Natural killer cell treated with Interleukin-12 subunit alpha and Interleukin-12 subunit beta and Interleukin-15 and Interleukin-18, amount 100 ng/mL, for 72 hours (primary cell): ENCODE results near the gene FUT3. TPM values are rescaled to one million over a fixed set of nuclear protein-coding genes. Genes with fewer than 3 reads are reported as not detected.
A peak's percentile ranks its signal among the peaks of the same experiment; 100 is the strongest.

ENCODE experiments used
- ATAC-seq, 2 donors: fragments of 150-1000 bp; cut with Tn5 transposase in 1 of 2; sonication (Bioruptor Pico), chemical (Tn5 transposase) in 1 of 2; 2 replicates each; pipeline ENCODE4 v1.10.0; 2021
- DNase-seq: peaks from one replicate; pipeline ENCODE4 v3.0.0; 2022; ENCODE audit warnings: low spot score
- H3K27ac Mint-ChIP-seq, 2 donors: 1 replicate in 1 of 2; 2 replicates in 1 of 2; pipeline ENCODE4 v1.8.0; 2022; ENCODE audit warnings: mixed read lengths in 2 of 2, mild to moderate bottlenecking in 1 of 2, moderate library complexity in 1 of 2
- H3K27me3 Mint-ChIP-seq, 2 donors: 1 replicate in 1 of 2; 2 replicates in 1 of 2; pipeline ENCODE4 v1.8.0; 2022; ENCODE audit warnings: mixed read lengths in 2 of 2
- H3K36me3 Mint-ChIP-seq: one replicate; pipeline ENCODE4 v1.8.0; 2022; ENCODE audit warnings: mixed read lengths
- H3K4me1 Mint-ChIP-seq, 2 donors: 1 replicate in 1 of 2; 2 replicates in 1 of 2; pipeline ENCODE4 v1.8.0; 2022; ENCODE audit warnings: low read depth in 2 of 2, mixed read lengths in 2 of 2, mild to moderate bottlenecking in 1 of 2
- H3K4me3 Mint-ChIP-seq: one replicate; pipeline ENCODE4 v1.8.0; 2022; ENCODE audit warnings: mixed read lengths
- H3K9me3 Mint-ChIP-seq: 2 replicates; pipeline ENCODE4 v1.8.0; 2022; ENCODE audit warnings: mixed read lengths
- total RNA-seq, 2 donors: library from RNA; stranded (reverse); gene quantifications; one replicate each; pipeline ENCODE4 v1.2.3, GENCODE V29; 2022

The FUT3 gene
- not detected for total RNA-seq

DNA sequence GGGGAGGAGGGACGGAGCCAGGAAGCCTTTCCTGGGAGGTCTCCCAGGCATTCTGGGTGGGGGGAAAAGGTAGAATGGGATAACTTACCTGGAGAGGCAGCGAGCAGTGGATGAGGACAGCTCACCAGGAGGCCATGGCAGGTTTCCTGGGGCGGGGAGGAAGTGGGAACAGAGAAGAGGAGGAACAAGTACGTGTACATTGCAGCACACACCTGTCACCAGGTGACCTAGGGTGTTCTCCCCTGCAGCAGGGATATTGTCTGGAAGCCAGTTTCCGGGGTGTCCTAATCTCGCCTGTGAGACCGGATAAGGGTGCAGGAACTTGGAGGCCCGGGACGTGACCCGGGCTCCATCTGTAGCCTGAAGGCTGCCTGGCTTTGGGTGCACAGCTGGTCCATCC, at the start of gene FUT3:
Gene FUT3 (minus strand): TSS at position 148 of the 400 bp plus-strand sequence.
- Mint-ChIP-seq H3K9me3 (no peaks in the 10 kb centered on the region), H3K27me3 (no peaks in the 10 kb centered on the region), H3K27ac (no peak within 1 kb of the TSS), H3K4me3 (no peak within 1 kb of the TSS), H3K4me1 (no peaks in the 10 kb centered on the region), H3K36me3 (no peaks in the 10 kb centered on the region)
- ATAC-seq: no peak
- DNase-seq: no peak

DNA sequence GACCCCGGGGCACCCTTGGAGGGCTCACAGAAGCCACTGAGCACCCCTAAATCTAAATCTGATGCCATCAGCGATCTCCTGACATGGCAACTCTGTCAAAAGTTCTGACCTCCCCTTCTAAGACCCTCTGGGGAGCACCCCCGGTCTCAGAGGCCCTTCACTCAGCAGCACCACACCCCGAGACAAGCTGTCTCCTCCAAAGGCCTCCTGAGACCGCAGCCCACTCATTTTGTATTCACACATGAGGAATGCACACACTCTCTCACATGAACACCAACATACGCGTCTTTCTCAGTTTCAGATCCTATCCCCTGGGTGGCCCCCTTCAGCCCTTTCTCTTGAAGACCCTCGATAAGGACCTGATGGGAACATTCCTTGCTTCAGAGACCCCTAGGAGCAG, 49.7 kb upstream of the FUT3 start:
- no peaks in the 10 kb centered on the region for H3K36me3 Mint-ChIP-seq
- H3K4me1 Mint-ChIP-seq: peaks cover 17 to 18% of the 10 kb centered on the region in 2 donors
- H3K27ac Mint-ChIP-seq: no peak overlapping the region
- ATAC-seq: no peak
- no peaks in the 10 kb centered on the region for H3K9me3 Mint-ChIP-seq
- DNase-seq: no peak
- H3K4me3 Mint-ChIP-seq: no peak overlapping the region
- H3K27me3 Mint-ChIP-seq: no peaks in the 10 kb centered on the region

DNA sequence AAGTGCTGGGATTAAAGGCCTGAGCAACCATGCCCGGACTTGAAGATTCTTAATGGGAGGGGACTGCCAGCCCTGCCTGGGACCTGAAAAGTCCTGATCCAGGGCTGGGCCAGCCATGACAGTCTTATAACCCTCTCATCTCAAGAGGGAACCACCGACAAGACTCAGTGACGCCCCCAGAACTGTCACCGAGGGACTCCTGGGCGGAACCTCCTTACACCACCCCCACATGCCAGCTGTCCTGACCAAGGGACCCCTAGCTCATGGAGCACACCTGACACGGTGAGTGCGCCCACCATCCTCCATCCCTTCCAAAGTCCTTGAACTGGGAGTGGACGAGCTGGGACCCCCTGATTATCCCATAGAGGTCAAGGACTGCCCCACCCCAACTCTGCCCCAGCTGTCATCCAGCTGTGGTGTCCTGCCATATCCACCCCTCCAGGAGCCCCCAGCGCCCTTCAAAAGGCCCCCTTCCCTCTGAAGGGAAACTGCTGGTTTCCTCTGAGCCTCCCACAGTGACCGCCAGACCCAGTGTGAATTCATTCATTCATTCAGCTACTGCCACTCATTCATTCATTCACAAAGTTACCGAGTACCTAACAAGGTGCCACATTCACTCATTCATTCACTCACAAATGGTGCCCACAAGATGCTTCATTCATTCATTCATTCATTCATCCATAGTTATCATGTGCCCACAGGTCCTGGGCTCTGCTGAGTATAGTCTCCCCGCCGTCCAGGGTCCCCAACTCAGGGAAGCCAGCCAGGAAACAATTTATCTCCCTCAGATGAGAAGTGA, 48.7 kb upstream of the FUT3 start:
- peaks cover 17 to 18% of the 10 kb centered on the region in 2 donors for H3K4me1 Mint-ChIP-seq
- H3K36me3 Mint-ChIP-seq: no peaks in the 10 kb centered on the region
- no peaks in the 10 kb centered on the region for H3K9me3 Mint-ChIP-seq
- H3K27me3 Mint-ChIP-seq: no peaks in the 10 kb centered on the region
- no peak for DNase-seq
- ATAC-seq: no peak
- no peak overlapping the region for H3K4me3 Mint-ChIP-seq
- no peak overlapping the region for H3K27ac Mint-ChIP-seq

DNA sequence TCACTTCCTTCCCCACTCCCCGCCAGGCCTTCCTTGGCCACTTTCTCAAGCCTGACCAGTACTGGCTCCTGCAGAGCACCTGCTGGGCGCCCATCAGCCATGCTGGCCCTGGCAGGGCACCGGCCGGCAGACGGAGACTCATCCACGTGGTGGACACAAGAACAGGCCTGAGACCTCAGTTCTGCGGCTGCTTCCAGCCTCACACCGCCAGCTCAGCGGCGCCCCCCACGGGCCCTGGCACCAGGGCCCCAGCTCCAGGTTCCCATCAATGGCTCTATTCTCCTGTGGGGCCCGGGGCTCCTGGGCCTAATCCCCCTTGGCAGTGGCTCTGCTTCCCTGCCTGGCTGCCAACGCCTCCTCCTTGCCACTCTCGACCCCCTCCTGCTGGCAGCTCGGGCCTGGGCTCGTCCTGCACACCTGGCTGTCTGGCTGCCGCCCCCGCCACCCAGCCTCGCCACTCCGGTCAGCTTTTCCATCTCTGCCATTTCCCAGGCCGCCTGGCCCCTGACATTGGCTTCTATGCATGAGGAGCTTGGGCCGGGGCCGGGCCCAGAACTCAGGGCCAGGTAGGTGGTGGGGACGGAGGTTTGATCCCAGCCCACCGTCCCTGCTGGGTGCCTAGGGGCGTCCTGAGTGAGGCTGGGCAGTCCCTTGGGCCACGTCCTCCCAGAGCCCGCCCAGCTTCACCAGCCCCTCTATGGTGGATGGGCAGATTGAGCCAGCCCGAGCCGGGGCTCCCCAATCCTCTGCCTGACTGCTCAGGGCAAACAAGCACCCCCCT, 46.1 kb upstream of the FUT3 start:
- Mint-ChIP-seq H3K9me3 (no peaks in the 10 kb centered on the region), H3K36me3 (no peaks in the 10 kb centered on the region), H3K27ac (no peak overlapping the region), H3K27me3 (no peaks in the 10 kb centered on the region), H3K4me3 (no peak overlapping the region), H3K4me1 (peaks cover 5 to 8% of the 10 kb centered on the region in 2 donors)
- ATAC-seq (peak in 1 of 2 donors; percentile 7), DNase-seq (no peak)

DNA sequence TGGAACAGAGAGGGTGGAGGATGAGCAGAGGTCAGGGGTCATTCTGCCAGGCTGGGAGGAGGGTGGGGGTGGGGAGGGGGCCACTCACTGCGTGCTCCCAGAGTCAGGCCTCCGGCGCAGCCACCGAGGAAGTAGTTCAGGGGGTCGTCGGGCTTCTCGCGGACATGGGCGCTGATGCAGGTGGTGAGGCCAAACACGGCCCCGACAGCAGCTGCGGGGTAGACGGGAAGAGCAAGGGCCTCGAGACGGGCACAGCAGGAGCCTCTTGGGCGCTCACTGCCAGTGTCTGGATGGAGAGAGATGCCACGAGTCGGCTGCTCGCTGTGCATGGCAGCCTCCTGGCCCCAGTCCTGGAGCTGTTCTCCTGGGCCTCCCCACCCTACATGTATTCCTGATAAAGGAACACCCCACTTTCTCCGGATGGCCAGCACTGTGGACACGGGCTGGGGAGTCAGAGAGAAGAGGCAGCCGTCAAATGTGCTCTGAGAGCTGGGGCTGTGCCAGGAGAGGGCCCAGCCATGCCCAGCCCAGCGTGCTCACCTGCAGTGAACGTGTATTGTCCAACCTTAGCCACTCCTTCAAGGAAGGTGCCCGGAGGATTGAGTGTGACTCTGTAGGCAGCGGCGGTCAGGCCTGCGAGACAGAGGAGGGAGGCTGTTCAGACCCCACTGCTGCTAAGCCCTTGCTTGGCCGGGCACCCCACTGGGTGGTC, 45.3 kb upstream of the FUT3 start:
- Mint-ChIP-seq H3K9me3 (no peaks in the 10 kb centered on the region), H3K27ac (no peak overlapping the region), H3K4me3 (no peak overlapping the region), H3K4me1 (peaks cover 5 to 11% of the 10 kb centered on the region in 2 donors), H3K36me3 (no peaks in the 10 kb centered on the region), H3K27me3 (no peaks in the 10 kb centered on the region)
- DNase-seq (no peak), ATAC-seq (no peak)

DNA sequence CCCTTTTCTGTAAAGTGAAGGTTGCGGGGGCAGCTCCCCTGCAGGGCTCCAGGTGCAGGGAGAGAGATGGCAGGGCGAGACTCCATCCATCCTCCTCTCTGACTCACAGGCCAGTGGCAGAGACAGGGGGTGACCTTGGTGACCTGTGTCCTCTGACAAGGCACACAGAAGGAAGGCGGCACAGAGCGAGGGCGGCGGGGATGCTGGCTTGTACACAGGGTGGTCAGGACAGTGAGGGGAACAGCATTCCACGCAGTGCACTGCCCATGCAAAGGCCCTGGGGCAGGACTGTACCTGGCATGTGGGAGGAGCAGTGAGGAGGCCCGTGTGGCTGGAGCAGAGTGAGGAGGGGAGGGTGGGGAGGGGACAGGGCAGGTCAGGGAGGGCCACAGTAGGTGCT, 44.6 kb upstream of the FUT3 start:
- H3K9me3 Mint-ChIP-seq: no peaks in the 10 kb centered on the region
- no peaks in the 10 kb centered on the region for H3K27me3 Mint-ChIP-seq
- H3K4me3 Mint-ChIP-seq: no peak overlapping the region
- ATAC-seq (no peak), DNase-seq (no peak)
- H3K36me3 Mint-ChIP-seq: no peaks in the 10 kb centered on the region
- H3K4me1 Mint-ChIP-seq: peaks cover under 1 to 7% of the 10 kb centered on the region in 2 donors
- H3K27ac Mint-ChIP-seq: no peak overlapping the region

DNA sequence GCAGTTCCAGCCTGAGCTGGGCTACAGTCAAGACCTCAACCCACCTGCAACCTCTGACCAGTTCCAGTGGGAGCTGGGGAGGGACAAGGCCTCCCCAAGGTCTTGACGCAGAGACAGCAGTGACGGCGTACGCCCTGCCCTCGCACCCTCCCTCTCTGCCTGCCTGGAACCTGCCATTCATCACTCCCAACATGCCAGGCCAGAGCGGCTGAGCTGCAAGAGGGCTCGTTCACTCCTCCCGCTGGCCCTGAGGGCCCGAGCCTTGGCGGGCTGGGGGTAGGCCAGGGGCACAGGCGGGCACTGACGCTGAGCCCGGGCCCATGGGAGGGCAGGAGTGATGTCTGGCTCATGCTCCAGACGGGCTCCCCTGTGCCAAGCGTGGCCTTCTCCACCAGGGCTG, 44.2 kb upstream of the FUT3 start:
- no peaks in the 10 kb centered on the region for H3K36me3 Mint-ChIP-seq
- no peaks in the 10 kb centered on the region for H3K9me3 Mint-ChIP-seq
- H3K27ac Mint-ChIP-seq: no peak overlapping the region
- no peaks in the 10 kb centered on the region for H3K27me3 Mint-ChIP-seq
- no peak for DNase-seq
- no peak overlapping the region for H3K4me3 Mint-ChIP-seq
- no peak for ATAC-seq
- peaks cover 0 to 7% of the 10 kb centered on the region in 2 donors for H3K4me1 Mint-ChIP-seq

DNA sequence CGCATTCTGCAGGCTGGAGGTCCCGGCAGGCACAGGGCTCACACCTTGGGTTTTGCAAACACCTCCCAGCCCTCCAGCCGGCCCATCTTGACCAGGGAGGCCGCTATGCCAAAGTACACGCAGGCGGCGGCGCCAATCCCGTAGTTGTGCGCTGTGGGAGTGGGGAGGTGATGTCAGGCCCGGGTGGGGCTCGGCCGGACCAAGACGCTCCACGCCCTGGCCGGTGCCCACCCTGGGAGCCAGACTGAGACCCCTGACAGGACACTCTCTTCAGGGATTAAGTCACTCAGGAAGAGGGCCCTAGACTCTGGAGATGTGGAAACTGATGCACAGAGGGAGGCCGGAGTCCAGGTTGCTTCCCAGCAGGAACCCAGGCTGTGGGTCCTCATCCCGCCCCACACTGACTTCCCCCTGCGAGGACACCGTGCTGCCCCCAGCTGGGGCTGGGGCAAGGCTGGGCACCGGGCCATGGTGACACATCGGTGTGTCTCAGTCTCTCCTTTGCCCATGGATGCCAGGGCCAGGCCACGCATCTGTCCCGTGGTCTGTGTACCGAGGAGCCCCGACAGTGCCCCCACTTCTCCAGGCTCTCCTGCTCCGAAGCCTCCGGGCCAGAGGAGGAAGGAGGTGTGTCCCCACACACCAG, 43.6 kb upstream of the FUT3 start:
- Mint-ChIP-seq H3K4me1 (peaks cover 0 to 3% of the 10 kb centered on the region in 2 donors), H3K27me3 (peaks cover 0 to under 1% of the 10 kb centered on the region in 2 donors), H3K27ac (no peak overlapping the region), H3K36me3 (no peaks in the 10 kb centered on the region), H3K9me3 (no peaks in the 10 kb centered on the region), H3K4me3 (no peak overlapping the region)
- ATAC-seq (no peak), DNase-seq (no peak)

DNA sequence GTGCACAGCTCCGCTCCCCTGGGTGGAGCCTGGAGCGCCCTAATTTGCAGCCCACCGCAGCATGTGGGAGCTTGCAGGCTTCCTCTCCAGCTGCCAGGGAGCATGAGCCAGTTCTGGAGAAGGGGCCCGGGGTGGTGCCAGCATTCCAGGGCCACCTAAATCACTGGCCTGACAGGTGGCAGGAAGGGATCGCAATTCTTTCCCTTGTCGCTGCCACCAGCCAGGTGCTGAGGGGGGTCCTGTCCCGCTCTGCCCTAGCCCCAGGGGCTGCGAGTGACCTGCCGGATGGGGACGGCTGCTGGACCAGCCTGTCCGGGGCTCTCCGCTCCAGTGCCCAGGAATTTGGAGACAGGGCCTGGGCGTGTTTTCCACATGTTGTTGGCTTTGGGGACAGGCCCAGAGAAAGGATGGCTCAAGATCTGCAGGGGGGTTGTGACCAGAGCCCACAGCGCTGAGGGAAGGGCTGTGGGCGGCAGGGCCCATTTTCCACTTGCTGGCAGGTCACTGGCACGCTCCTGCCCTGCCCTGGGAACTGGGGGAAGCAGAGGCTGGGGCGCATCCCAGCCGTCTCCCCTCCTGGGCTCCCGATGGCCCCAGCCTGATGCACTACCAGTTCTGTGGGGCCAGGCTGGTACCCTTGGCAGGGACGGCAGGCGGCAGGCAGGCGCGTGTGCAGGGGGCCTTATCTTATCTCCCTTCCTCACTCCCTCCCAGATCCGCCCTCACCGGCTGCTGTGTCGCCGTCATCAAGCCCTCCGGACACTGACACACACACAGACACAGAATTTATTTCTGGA, 42.9 kb upstream of the FUT3 start:
- H3K9me3 Mint-ChIP-seq: no peaks in the 10 kb centered on the region
- H3K36me3 Mint-ChIP-seq: no peaks in the 10 kb centered on the region
- peaks cover 0 to 3% of the 10 kb centered on the region in 2 donors for H3K4me1 Mint-ChIP-seq
- ATAC-seq (no peak), DNase-seq (no peak)
- H3K4me3 Mint-ChIP-seq: no peak overlapping the region
- H3K27ac Mint-ChIP-seq: no peak overlapping the region
- H3K27me3 Mint-ChIP-seq: peaks cover 0 to 6% of the 10 kb centered on the region in 2 donors

DNA sequence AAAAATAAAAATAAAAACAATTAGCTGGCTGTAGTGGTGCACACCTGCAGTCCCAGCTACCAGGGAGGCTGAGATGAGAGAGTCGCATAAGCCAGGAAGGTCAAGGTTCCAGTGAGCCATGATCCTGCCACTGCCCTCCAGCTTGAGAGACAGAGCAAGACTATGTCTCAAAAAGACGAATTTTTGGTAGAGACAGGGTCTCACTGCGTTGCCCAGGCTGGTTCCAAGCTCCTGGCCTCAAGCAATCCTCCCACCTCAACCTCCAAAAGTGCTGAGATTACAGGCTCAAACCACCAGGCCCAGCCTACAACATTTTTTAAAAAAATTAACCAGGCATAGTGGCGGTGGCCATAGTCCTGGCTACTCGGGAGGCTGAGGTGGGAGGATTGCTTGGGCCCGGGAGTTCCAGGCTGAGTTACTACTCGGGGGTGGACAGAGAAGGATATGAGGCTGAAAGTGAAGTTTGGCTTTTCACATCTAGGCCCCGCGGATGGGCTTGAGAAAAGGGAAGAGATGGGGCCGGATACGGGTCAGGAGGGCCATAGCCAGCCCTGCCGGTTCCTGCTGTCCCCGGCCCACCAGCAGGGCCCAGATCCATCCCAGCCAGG, 42.2 kb upstream of the FUT3 start:
- ATAC-seq: no peak
- DNase-seq: no peak
- H3K27ac Mint-ChIP-seq: no peak overlapping the region
- no peaks in the 10 kb centered on the region for H3K9me3 Mint-ChIP-seq
- H3K27me3 Mint-ChIP-seq: peaks cover 0 to 6% of the 10 kb centered on the region in 2 donors
- H3K36me3 Mint-ChIP-seq: no peaks in the 10 kb centered on the region
- H3K4me1 Mint-ChIP-seq: peaks cover 0 to 3% of the 10 kb centered on the region in 2 donors
- H3K4me3 Mint-ChIP-seq: no peak overlapping the region

DNA sequence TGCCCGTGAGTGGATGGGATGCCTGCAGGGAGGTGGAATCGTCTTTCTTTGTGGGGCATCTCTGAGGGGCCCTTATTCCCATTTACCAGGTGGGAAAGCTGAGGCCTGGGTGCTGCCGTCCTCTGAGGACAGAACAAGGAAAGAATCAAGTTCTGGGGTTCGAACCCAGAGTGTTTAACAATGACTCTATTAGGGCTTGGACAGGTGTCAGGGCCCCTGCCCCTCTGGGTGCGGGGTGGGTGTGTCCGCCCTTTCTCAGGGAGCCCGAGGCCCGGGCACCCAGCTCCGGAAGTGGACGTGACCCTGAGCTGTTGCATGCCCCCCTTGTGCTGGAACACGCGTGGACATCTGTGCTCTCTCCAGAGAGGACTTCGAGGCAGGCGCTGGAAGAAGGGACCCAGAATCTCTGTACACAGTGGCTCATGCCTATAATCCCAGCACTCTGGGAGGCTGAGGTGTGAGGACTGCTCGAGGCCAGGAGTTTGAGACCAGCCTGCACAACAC, 41.6 kb upstream of the FUT3 start:
- H3K9me3 Mint-ChIP-seq: no peaks in the 10 kb centered on the region
- DNase-seq (no peak), ATAC-seq (no peak)
- H3K27me3 Mint-ChIP-seq: peaks cover 0 to 6% of the 10 kb centered on the region in 2 donors
- H3K36me3 Mint-ChIP-seq: no peaks in the 10 kb centered on the region
- H3K27ac Mint-ChIP-seq: no peak overlapping the region
- peaks cover 0 to 3% of the 10 kb centered on the region in 2 donors for H3K4me1 Mint-ChIP-seq
- H3K4me3 Mint-ChIP-seq: no peak overlapping the region

DNA sequence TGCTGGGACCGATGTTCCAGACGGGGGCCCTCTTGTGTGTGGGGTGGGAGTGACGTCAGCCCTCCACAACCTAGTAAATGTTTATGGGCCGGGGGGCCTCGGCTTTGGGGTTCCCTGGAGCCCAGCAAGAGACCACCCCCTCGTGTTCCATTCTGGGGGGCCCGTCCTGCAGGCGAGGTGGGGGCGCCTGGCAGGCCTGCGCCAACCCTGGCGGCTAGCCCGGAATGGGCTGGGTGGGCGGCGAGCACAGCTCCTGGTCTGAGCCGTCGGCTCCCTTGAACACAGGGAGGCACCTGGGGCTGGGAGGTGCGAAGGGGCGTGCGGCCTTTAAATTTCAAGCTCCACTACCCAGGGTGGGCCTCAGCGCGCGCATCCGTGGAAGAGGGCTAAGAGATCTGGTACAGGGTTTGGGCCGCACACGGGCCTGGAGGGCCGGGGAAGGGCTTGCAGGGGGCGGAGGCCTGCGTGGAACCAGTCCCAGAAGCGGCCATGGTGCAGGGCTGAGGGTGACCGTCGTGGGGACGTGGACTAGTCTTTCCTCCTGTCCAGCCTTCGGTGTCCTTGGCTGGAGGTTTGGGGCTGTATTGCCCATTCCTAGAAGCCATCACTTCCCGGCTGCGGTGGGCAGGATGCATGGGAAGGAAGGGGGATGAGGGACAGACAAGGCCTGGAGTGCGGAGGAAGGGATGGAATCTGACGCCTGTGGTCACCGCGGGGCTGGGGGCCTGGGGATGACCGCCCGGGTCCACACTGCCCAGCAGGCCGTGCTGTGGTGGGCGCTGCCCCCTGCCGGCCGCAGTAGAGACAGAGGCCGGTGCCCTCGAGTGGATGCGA, 40.9 kb upstream of the FUT3 start:
- DNase-seq (no peak), ATAC-seq (peak; percentile 7 to 72)
- no peak overlapping the region for H3K4me3 Mint-ChIP-seq
- no peaks in the 10 kb centered on the region for H3K36me3 Mint-ChIP-seq
- no peak overlapping the region for H3K27ac Mint-ChIP-seq
- peaks cover 0 to 3% of the 10 kb centered on the region in 2 donors for H3K4me1 Mint-ChIP-seq
- H3K27me3 Mint-ChIP-seq: peaks cover 0 to 6% of the 10 kb centered on the region in 2 donors
- H3K9me3 Mint-ChIP-seq: no peaks in the 10 kb centered on the region
